Mesenteric fat pad (tissue), 1 donor: ENCODE measurements around the gene PPA2. TPM values are rescaled to one million over a fixed set of nuclear protein-coding genes. Genes with fewer than 3 reads are reported as not detected.
"Not testable (repeated sequence)": the region's sequence is repeated elsewhere in the genome, so short reads cannot be mapped to it uniquely, and the experiment has no call there.

Experiments used
- DNase-seq: peaks from one replicate; pipeline ENCODE4 v3.0.0-alpha.2; 2020; ENCODE audit warnings: low spot score
- long read RNA-seq: library from polyadenylated mRNA; unstranded; transcript quantifications from one replicate; pipeline ENCODE4 v2.0.0, GENCODE V29; 2020
- total RNA-seq: library from RNA; stranded (reverse); fragmentation: NEBNext Ultra II Directional; extraction: Animal tissue kit (Norgen Biotek cat#: 25700); gene quantifications from one replicate; pipeline ENCODE4 v1.2.1, GENCODE V29; 2021
- donor health status: DM: yes; HTN: yes; CAD: no.

PPA2 gene
- total RNA-seq: 67.2 TPM
- long read RNA-seq, transcript PPA2-201 (12 exons, 1,684 nt): major isoform, 51 of 79 reads
- long read RNA-seq, partial matches to known transcripts: 3 of 79 reads
- long read RNA-seq, other reads (novel, unspliced or antisense): 17 of 79 reads

- peak; percentile 93 for DNase-seq
Measured at GRCh38 chr4:105473324-105474098, at the start of gene PPA2. PPA2 (minus strand) TSS chr4:105474062; CDS start chr4:105474050, 12 bp downstream.

DNA sequence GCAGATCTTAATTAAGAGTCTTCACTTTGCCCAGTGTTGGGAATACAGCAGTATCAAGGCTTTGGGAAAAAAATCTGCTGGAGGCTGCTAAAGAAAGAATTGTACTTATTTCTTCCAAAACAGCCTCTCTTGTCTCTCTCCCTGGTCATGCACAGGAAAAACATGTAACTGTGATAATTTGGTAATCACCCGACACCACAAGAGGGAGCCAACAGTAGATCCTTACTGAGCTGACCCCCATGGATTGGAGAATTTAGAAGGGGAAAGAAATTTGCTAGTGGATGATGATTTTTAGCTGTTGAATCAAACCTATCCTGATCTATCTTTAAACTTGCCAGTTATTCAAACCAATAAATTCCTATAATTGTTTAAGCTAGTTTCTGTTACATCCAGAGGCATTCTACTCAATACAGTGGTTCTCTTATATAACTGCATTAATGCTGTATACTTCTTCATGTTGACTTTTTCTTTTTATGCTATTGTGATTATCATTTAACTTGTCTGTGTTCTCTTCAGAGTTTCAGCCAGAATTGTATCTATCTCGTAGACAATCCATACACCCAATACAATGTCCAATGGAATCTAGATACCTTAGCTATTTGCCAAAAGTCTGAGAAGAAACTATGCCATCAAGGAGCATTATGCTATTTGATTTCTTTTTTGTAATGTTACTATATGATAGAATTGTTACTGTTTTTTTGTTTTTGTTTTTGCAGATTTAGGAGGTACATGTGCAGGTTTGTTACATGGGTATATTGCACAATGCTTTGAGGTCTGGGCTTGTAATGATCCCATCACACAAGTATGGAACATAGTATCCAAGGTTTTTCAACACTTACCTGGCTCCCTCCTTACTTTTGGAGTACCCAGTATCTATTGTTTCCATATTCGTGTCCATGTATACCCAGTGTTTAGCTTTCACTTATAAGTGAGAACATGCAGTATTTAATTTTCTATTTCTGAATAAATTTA, 47.2 kb upstream of the PPA2 start:
- DNase-seq: no peak

DNA sequence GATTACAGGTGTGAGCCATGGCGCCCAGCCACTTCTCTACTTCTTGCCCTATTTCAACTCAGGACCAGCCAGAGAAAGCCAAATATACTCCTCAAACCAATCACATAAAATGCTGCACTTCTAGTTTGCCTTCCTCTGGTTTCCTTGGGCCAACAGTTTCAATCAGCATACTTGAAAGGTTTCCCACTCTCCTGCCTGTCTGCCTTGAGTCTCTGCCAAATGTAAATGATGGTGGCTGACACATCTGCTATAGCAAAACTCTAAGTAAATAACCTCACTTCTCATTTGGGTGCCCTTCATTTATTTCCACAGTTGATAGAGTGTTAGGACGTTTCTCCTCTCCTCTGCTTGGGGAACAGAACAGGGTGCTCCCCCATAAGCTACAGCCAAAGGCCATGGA, 36.4 kb upstream of the PPA2 start:
- no peak for DNase-seq

GRCh38 chr4:105509714-105510113, 35.9 kb upstream of the PPA2 start:
- no peak for DNase-seq

DNA sequence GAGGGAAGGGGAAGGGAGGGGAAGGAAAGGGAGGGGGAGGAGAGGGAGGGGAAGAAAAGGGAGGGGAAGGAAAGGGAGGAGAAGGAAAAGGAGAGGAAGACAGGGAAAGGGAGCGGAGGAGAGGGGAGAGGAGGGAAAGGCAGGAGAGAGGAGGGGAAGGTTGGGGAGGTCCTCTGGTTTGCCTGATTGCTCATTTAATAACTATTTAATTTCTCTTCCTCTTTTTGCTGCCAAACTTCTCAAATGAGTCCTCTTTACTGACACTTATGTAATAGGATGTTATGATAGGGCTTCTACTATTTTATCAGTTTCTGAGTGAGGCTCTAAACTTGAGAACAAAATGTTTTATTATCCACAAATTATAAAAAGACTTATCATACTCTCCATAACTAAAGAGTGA, 35.4 kb upstream of the PPA2 start:
- DNase-seq: no peak

GRCh38 chr4:105504744-105505143, 30.9 kb upstream of the PPA2 start:
- DNase-seq: no peak

- no peak for DNase-seq
Measured at GRCh38 chr4:105503484-105503883, 29.6 kb upstream of the PPA2 start.

- no peak for DNase-seq
Measured at GRCh38 chr4:105496899-105497298, 23.0 kb upstream of the PPA2 start.

DNA sequence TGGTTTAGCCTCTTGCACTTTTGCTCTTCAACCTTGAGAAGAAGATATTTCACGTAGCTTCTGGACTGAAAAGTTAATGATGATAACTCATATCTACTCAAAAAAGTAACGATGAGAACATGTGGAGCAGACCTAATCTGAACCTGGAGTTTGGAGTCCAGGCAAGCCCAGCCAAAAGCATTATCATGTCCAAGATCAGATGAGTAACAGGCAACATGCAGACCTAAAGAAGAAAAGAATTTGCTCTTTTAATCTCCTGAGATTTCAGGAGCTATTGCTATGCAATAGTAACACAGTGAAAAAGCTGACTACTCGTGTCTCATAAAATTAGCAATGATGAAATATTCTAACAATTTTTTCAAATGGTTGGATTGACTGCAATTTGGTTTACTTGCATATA, 21.8 kb upstream of the PPA2 start:
- DNase-seq: no peak

DNA sequence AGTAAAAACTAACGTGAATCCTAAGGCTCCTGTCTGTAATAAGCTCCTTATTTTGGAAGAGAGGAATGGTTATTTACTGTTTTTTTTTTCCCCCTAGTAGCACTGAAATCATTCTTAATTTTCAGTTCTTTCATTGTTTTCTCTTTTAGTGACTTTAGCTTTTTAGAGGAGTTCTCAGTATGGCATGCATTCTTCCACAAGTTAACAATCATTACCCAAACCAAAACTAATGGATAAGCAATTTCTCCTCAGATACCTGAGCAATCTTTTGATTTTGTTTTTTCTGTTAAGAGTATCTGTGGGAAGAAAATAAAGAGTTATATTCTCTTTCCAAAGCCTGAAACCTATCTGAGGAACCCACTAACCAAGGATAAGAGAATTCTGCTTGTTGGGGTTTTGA, 16.7 kb upstream of the PPA2 start:
- no peak for DNase-seq

- DNase-seq: no peak
Measured at GRCh38 chr4:105483840-105484239, 10.0 kb upstream of the PPA2 start.

- DNase-seq: peak; percentile 96
Measured at GRCh38 chr4:105474099-105474518, 247 bp upstream of the PPA2 start.

DNA sequence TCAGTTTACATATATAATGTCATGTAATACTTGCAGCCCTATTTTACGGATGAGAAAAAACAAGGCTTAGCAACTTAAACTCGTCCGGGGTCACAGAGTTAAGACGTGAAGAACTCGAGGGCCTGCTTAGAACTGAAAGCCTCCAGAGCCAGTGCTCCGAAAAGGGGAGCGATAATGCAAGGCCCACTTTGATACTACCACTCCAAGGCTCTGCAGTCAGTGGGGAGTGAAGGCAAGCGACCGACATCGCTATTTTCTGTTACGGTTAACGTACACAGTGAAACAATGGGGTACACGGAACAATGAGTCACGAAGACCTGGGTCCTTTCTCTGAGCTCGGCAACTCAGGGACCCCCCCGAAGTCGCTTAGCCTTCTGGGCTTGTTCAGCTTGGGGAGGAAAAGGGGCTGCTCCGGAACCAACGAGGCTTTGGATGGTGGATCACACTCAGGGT, 965 bp downstream of the PPA2 start:
- no peak for DNase-seq

DNA sequence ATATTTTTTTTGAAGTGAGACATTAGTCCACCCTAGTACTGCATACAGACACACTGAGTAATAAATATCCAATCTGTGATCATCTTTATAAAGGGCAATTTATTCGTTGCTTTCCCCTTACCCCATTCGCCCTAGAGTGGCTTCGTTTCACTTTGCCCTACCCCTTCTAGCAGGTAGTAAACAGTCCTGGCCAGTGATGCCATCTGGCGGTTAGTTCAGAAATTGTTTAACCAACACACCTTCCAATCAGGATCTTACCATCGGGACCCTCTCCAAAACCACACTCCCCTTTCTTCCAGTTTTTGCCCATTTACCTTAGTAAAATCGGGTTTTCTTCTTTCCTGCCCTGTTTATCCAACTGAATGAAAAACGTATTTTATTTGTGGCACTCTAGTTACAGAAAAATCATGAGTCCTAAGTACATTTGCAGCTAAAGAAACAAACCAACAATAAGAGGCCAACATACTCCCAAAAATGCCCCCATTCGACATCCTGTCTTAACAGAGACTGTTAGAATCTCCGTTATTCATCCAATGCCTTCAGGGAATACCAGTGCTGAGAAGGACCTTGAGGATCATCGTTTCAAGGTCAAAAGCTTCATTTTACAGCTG, 2.2 kb downstream of the PPA2 start:
- DNase-seq: no peak

DNA sequence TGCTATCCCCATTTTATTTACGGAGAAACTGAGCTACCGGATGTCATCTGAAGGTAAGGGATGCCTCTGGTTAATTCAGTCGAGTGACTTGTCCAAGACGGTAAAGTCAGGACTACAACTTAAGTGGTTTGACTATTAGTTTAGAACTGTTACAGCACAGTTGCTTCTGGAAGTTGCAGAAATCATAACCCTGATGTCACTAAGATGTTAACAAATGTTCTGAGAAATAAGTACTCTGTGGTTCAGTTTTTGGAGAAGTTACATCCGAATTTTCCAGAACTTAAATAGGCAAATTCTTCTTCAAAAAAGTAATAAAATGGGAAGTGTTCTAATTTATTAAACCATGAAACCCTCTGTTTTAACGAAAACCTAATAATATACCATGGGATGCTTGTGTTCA, 3.1 kb downstream of the PPA2 start:
- no peak for DNase-seq

DNA sequence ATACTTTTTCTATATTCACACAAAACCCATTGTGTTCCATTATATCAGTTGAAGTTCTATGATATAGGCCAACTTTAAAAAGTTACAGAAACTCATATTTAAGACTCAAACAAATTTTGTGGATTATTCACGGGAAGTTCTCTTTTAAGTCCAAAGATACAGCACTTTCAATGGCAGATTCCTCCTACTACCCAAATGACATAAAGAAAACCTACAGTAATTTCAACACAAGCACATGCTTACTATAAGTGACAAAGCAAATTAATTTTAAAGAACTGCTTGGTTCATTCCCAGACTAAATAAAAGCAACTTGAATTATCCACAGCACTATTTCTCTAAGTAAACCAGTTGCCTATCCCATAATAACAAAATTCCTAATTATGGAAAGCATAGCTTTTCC, 4.1 kb downstream of the PPA2 start:
- DNase-seq: no peak

DNA sequence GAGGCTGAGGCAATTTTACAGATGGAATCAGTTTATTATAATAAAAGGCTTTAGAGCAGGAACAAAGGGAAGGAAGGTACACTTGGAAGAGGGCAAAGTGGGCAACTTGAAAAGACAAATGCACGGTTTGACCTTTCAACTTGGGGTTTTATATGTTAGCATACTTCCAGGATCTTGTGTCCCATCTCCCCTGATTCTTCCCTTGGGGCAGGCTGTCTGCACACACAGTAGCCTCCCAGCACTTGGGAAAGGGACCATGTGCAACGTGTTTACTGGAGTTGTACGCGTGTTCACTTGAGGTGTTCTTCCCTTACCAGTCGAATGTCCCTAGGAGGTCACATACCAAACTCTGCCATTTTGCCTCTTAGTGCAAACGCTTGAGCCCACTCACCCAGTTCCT, 7.3 kb downstream of the PPA2 start:
- DNase-seq: no peak

GRCh38 chr4:105464563-105464962, 9.3 kb downstream of the PPA2 start:
- DNase-seq: not testable (repeated sequence)

DNA sequence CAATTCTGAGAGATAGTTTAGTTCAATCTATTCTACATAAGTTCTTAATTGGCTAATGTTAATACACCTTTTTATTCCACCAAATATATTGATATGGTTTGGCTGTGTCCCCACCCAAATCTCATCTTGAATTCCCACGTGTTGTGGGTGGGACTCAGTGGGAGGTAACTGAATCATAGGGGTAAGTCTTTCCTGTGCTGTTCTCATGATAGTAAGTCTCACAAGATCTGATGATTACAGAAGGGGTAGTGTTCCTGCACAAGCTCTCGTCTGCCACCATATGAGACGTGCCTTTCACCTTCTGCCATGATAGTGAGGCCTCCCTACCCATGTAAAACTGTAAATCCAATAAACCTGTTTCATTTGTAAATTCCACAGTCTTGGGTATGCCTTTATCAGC, 11.3 kb downstream of the PPA2 start:
- DNase-seq: no peak

DNA sequence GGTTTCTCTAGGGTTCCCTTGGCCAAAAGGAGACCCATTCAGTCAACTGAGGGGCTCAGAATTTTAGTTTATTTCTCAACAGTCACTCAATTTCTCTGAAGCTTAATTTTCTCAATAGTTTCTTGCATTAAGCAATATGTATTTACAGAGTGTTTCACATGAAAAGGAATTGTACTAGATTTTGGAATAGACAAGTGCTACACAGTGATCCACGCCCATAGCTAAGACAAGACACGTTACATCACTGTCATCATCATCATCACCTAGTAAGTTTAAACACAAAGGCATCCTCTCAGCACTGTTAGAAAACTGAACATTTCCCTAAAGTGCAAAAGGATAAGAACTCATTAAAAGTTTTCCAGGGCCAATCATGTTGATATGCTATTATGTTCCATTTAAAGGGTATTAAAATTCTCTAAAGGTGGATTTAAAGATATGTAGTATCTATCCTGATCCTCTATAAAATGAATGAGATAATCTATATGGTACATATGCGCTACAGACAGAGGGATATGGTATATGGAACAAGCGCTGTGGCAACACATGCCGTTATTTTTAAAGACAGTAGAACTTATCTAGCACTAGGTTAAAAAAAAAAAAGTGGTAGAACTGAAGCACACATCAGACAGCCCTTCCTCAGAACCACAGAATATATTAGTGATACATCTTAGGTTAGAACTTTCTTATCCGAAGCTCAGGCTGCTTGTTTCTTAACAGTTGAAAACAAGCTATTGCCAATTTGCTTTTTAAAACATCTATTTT, 12.1 kb downstream of the PPA2 start:
- no peak for DNase-seq

DNA sequence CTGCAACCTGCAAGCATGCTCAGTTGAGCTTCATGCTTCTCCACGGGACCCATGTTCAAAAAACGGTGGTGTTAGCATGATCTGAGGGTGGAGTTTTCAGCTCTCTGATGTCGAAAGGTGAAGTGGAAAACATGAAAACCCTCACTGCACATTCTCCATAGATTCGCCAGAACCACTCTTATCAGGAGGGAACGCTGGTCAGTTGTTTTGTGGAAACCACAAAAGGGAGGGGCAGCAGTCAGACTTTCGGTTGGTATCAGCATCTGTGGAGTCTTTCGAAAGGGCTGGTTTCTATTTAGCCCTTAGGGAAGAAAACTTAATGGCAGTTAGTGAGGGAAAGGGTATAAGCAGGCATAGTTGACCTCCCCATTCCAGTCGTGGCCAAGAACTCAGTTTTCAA, 12.6 kb downstream of the PPA2 start:
- no peak for DNase-seq
